Activated effector memory CD4-positive, alpha-beta T cell treated with Interleukin-2 at 50 U/mL for 16 hours (primary cell): ENCODE results near the gene ASB12.
"Not testable (repeated sequence)": the region's sequence is repeated elsewhere in the genome, so short reads cannot be mapped to it uniquely, and the experiment has no call there.

Source experiments
- DNase-seq: peaks from one replicate; pipeline ENCODE4 v3.0.0-alpha.2; 2020

Gene ASB12

DNA sequence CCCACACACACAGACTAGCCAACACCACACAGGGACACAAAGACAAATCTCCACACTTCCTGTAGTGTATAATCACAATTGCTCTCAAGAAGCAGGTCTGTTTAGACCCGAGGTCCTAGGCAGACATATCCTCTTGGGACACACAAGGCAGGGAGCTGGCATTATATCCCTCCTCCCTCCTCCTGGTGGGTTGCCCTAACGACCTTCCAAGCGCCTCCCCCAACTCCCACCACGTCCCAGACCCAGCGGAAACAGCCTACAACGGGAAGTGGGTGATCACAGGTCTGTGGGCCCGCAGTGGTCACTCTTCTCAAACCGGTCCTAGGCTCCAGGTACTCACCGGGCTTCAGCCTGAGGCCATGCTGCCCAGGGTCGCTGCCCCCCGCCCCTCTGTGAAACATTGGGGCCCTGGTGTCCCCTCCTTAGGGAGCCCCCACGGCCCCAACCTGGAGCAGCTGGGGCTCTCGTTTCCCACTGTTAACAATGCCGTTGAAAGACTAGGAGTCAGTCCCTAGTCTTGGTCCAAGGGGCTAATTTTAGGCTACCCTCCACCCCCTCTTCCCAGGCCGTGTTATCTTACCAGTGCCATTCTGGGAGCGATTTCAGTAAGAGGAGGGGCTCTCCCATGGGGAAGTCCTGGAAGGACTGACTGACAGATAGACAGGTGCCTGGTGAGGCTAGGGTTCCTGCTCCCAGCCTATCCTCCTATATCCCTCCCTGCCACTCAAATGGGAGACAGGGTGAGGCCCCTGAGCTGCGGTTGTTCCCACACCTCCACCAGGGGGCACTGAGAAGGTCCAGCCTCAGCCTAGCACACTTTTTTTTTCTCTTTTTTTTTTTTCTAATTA lies at the start of gene ASB12:
Gene ASB12, minus strand, starts transcription at position 485 of the 848 bp plus-strand sequence. CDS start 4,957 bp downstream, outside the sequence.
- no peak for DNase-seq

DNA sequence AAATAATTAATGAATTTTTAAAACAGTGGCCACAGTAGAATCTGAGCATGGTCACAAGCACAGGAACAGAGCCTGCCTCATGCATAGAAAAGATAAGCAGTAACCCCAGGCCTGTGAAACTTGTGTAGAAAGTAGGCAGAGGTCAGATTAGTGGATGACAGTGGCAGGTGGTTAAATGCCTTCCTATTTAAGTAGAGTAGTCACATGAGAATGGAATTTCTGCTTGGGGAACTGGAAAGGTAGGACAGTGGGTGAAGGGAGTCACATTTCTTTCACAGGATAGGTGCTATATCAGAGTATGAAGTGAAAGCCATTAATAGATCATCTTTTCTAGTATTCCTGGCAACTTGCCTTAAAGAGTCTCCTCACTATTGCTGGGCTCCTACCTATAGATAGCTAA lies 34.9 kb upstream of the ASB12 start:
- DNase-seq = no peak

DNA sequence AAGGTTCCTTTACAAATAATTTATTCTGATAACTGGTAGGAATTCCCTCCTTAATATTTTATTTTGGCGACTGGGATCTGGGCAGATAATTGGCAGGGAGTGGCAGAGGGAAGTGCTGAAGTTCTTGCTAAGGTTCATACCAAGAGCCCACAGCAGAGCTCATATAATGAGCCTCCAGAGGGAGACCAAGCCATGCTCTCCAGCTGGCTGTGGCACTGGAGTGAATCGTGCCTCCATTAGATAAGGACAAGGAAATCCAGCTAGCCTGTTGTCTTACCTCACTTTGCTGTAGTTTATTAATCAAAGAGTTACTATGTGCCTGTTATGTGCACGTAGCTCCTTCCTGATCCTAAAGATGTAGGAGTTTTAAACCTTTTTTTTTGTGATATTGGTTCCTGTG lies 1.3 kb downstream of the ASB12 start:
- no peak for DNase-seq

DNA sequence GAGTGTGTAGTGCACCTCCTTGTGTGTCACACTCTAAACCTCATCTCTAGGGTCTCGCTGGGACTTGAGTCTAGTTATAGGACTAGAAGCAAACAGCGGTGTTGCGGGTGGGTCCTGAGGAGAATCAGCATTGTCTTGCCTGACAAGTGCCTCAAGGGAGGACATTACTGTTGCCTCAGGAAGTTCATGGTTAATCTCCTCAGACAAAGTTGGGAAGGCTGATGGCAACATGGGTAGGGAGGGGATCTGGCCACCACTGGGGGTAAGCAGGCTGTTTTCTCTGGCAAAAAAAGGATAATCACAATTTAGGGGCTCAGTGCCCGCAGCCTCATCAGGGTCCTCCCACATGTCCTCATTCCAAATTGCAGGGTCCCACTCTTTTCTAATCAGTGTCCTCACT lies 12.4 kb downstream of the ASB12 start:
- no peak for DNase-seq

DNA sequence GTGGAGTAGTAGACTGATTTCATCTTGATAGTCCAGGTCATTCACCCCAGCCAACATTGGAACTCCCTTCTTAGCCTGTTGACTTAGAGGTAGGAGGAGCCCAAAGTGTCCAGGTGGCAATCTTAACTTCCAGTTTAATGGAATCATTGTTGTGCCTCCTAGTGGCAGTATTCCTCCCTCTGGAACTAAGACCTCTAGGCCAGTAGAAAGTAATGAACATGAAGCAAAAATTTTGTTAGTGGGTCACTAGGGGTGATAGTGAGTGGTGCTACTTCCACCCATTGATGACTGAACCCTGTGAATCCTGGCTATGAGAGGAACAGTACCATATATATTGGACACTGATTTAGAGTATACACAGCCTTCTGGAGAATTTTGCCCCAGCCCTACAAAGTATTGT lies 16.4 kb downstream of the ASB12 start:
- not testable (repeated sequence) for DNase-seq

DNA sequence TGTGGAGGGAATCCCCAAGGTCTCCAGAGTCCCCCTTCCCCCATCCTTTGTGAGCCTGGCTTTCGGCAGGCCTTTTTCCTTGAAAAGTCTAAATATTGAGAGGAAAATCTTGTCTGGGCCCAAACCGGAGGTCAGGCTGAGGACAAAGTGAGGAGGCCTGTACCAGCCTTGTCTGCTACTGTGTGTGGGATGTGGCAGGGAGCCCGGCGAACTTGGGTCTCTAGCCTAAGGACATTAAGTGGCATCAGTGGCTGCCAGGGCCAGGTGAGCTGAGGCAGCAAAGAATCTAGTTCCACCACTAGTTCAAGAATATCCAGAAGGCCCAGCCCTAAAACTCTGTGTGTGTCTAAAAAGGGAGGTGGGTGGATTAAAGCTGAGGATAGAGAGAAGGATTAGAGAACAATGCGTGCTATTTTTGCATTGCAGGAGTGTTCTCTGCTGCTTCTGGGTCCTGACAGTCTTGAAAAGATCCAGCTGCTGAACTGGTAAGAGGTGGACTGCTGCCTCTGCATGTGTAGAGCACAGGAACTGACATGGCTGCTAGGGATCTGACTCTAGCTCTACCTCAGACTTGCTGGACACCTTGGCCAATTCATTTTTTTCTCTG lies 23.7 kb downstream of the ASB12 start:
- DNase-seq = no peak

DNA sequence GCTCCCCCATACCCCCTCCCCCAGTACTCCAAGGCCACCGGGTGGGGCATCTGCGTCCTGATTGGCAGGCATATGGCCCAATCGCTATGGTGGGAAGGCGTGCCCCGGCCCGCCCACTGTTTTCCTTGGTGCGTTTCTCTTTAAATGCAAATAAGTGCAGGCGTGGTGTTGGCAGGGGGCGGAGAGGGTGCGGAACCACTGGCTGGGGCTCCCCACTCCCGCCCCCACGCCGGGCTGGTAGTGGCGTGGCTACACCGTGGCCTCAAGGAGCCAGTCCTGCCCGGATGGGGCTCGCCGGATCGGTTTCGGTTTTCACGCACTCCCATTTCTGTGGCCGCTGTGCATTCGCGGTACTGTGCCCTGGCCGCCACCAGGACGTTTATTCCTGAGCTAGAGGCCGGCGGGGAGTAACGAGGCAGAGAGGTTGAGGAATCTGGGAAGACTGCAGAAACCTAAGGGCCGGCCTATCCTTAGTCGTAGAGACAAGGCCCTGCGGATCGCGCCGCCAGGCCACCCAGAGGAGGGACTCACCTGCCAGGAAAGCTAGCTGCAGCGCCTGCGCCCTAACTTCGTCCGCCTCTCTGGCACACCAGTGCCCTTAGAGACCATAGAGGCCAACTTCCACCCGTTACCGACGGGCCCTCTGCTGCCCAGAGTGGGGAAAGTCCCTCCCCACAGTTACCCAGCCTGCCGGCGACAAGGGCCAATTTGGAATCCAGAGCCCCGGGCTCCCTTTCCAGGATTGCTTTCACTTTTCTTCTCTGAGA lies 24.5 kb downstream of the ASB12 start:
- peak; percentile 81 for DNase-seq

DNA sequence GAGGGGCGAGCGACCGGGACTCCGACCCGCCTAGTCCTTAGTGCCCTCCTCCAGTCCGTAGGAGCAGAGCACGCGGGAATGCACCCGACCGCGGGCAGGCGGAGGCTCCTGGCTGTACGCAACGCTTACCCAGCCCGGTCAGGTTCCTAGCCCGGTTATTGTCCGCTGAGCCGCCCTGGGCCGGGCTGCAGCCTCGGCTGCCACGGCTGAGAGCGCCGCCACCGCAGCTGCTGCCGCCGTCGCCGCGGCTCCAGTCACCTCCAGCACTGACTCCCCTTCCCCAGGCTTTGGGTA lies 25.0 kb downstream of the ASB12 start, which contains the start of gene AMER1:
Gene AMER1, minus strand, starts transcription at position 268 of the 294 bp plus-strand sequence. CDS start 12,422 bp downstream, outside the sequence.
- DNase-seq = no peak

GRCh38 chrX:64204701-64205440 lies 25.5 kb downstream of the ASB12 start:
- DNase-seq = no peak

- DNase-seq = no peak
Observed at GRCh38 chrX:64204252-64204651, 26.2 kb downstream of the ASB12 start.

DNA sequence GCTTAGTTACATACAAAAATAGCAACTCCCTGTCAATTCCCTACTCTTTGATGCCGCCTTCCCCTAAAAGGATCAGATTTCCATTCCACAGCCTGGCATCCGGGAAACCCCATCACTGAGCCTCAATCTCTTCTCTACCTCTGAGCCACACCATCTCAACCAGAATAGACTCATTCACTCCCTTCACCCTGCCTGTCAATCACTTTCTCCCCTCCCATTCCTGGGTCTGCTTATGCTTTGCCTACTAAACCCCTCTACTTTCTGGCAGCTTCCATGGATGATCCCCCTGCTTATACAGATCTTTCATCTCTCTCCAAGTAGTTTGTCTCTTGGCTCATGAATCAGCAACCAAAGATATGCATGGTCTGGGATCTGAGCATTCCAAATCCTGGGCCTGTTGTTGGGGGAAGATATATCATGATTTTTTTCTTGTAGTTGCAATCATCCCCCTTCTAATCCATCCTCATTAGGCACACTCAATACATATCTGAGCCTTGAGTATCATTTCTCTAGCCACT lies 27.5 kb downstream of the ASB12 start:
- DNase-seq = no peak

DNA sequence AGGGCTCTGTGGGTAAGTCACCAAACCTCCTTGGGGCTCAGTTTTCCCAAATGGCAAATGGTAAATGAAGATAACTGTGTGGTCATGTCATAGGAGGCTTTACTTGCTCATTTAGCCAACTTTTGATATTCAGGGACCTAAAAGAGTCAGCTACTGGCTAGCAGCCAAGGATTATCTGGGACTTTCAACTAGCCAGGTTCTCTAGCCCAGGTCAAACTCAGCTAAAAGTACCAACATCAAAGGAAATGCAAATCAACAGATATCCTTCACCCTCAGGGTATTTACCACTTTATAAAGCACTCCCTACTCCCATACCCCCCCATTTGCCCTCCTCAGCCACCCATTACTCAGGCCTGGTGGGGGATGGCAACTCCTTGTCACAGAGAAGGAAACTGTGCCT lies 32.4 kb downstream of the ASB12 start:
- DNase-seq = no peak

DNA sequence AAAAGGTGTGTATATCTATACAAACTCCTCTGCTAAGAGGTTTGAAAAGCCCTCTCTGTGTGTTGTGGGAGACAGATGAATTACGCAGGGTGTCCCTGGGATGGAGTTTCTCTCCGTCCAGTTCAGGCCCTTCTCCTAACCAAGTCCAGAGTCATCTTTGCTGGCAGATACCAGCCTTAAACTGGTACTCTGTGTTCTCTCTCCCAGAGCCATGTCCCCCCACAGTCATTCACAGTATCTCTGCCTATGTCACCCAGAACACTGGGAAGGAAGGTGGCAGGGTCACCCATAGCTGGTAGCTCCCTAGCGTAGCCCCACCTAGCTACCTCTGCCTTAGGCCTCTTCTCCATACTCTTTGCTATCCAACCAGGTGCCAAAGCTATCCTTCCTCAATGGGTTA lies 33.8 kb downstream of the ASB12 start:
- DNase-seq = no peak

DNA sequence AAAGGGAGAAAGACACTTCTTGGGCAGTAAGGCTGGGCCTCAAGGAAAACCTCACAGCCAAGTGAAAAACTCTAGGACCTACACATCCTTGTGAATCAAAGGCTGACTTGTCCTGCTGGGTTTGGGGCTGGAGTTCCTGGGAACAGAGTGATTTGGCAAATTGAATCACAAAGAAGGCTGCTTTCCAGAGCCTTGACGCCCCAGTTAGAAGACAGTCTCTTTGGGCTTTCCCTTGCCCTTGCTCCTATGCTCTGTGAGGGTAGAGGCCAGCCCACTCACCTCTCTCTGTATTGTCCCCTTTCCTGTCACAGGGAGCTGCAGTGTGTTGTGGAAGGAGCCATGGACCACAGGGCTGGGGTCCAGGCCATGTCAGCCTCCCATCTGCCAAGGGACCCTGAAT lies 34.5 kb downstream of the ASB12 start:
- DNase-seq = no peak

DNA sequence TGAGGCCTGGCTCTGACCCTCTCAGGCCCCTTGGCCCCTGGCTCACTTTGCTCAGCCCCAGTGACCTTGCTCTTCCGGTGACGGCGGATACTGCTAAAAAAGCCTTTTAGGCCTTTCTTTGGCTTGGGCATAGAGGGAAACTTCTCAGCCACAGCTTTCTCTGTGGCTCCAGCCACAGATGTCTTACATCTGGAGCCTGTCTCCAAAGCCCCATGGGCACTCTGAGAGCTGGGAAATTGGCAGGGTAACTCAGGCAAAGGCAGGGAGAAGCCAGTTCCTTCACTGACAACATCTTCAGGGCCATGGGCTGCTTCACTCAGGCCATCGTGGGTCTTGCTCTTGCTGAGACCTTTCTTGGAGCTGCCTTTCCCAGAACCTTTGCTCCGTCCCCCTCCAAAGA lies 37.7 kb downstream of the ASB12 start:
- DNase-seq = no peak

DNA sequence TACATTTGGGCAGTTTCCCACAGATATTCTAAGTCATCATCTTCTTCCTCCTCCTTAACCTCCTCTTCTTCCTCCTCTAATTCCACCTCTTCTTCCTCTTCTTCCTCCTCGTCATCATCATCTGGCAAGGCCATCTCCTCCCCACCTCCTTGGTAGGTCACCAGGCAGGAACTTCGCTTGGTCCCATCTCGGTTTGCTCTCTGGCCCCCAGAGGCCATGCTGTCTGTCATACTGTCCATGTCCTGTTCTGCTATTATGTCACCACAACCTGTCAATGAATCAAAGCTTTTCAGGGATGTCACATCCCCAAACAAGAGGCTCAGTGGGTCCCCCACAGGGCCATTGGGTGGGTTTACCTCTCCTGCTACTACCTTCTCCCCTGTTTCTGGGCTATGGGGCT lies 38.4 kb downstream of the ASB12 start:
- DNase-seq = no peak

- no peak for DNase-seq
Observed at GRCh38 chrX:64191281-64192010, 39.0 kb downstream of the ASB12 start.

- no peak for DNase-seq
Observed at GRCh38 chrX:64190136-64190740, 40.2 kb downstream of the ASB12 start.

- DNase-seq = no peak
Observed at GRCh38 chrX:64188901-64189300, 41.5 kb downstream of the ASB12 start.

DNA sequence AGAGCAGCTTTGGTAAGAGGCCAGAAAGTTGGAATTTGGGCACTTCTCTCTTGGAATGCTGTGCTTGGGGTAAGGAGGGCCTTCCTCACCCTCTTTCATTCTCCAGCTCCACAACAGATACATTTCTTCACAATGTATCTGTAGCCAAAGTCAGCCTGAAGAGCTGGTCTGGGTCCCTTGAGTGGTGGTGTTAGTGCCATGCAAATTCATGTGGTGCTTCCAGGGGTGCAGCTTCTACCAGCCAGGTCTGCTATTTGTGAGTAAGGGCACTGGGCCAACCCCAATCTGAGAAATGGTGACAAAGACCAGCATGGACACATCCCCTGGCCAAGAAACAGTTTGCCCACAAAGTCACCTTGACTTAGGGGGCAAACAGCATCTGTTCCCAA lies 42.7 kb downstream of the ASB12 start:
- no peak for DNase-seq

GRCh38 chrX:64186974-64187761 lies 43.2 kb downstream of the ASB12 start:
- no peak for DNase-seq
